OCI-LY1 (cell line): Measurements from ENCODE around the gene FURIN.

ENCODE experiments used
- EZH2 ChIP-seq: fragments of 200-600 bp; sonication (generic), shearing (Covaris generic); IDR thresholded peaks from 2 replicates; pipeline ENCODE4 v1.8.0; 2017; ENCODE audit warnings: borderline replicate concordance, mixed run types, mild to moderate bottlenecking, antibody characterized with exemption, low read length, moderate library complexity, mixed read lengths
- TF ChIP-seq, protein P1 (sequence below): fragments of 200-600 bp; sonication (generic), shearing (Covaris generic); IDR thresholded peaks from 2 replicates; pipeline ENCODE4 v1.5.1; 2017; ENCODE audit warnings: mild to moderate bottlenecking, antibody characterized with exemption, low read length, moderate library complexity, mixed read lengths

DNA sequence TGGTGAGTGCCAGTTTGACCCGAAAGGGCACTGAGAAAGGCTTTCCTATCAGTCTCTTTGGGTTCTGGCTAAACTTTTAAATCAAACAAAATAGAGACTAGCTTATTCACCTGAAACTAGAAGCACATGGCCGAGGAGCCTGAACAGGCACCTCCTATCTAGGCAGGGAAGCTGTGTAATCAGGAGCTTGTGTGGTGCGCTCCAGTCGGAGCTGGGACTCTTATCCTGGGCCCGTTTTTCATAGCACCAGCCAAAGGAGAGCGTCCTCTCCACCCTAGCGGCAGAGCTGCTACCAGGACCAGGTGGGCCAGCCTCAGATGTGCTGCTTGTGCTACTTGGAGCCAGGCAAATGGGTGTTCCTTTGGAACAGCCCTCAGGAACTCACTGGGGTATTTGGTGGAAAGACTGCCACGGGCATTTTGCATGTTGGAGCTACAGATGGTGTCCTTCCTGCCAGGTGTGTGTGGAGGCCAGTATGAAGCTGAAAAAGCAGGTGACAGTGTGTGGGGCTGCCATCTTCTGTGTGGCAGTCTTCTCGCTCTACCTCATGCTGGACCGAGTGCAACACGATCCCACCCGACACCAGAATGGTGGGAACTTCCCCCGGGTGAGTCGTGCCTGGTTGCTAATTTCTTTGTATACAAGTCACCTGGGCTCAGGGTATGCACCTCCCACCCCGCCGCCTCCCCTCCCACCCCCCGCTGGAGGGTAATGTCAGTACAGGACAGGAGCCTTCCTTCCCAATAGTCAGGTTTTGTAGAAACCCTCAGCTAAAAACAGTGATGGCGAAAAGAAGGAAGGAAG lies 35.5 kb downstream of the FURIN start:
- TF ChIP-seq, protein P1, sequence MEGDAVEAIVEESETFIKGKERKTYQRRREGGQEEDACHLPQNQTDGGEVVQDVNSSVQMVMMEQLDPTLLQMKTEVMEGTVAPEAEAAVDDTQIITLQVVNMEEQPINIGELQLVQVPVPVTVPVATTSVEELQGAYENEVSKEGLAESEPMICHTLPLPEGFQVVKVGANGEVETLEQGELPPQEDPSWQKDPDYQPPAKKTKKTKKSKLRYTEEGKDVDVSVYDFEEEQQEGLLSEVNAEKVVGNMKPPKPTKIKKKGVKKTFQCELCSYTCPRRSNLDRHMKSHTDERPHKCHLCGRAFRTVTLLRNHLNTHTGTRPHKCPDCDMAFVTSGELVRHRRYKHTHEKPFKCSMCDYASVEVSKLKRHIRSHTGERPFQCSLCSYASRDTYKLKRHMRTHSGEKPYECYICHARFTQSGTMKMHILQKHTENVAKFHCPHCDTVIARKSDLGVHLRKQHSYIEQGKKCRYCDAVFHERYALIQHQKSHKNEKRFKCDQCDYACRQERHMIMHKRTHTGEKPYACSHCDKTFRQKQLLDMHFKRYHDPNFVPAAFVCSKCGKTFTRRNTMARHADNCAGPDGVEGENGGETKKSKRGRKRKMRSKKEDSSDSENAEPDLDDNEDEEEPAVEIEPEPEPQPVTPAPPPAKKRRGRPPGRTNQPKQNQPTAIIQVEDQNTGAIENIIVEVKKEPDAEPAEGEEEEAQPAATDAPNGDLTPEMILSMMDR: peak; percentile 5; the same call in 1 of the 2 replicates
- TF ChIP-seq EZH2: no peak
